ENCODE data around the gene DPM2. TPM values are rescaled to one million over a fixed set of nuclear protein-coding genes. Genes with fewer than 3 reads are reported as not detected.

The DPM2 gene
- total RNA-seq, 1 experiment from 2014 or later, result 41.5 TPM

GRCh38 chr9:127935765-127936221 lies 1.9 kb downstream of the DPM2 start:
- H3K4me3 Mint-ChIP-seq (ENCODE audit: unreplicated experiment), result peak overlapping the region; percentile 82
- H3K27ac Mint-ChIP-seq (ENCODE audit: low read depth, unreplicated experiment), result peak overlapping the region; percentile 79
- peaks cover 29% of the 10 kb centered on the region for H3K4me1 Mint-ChIP-seq (ENCODE audit: insufficient read depth, unreplicated experiment)
- no peak for TF ChIP-seq CTCF (IDR thresholded peaks at IDR 0.05; ENCODE audit: unreplicated experiment)
- intact Hi-C loops (cut with micrococcal nuclease), result no loop called here
- DNase-seq (ENCODE audit: unreplicated experiment), result no peak
- H3K27me3 Mint-ChIP-seq (ENCODE audit: insufficient read depth, unreplicated experiment), result no peaks in the 10 kb centered on the region
- no TSS peak for BruUV-seq (replicated peaks)
- ChIA-PET POLR2A (interaction anchor here (0.6 kb wide), 1 partner anchor 17 kb away, joined by 3 read pairs; no protein-coding TSS in a partner anchor), CTCF (interaction anchor here (1.9 kb wide), 1 partner anchor 15 kb away, joined by 5 read pairs; no protein-coding TSS in a partner anchor)
- no peaks in the 10 kb centered on the region for H3K9me3 Mint-ChIP-seq (ENCODE audit: unreplicated experiment)
- peaks cover 14% of the 10 kb centered on the region for H3K36me3 Mint-ChIP-seq (ENCODE audit: insufficient read depth, unreplicated experiment)

GRCh38 chr9:127934986-127935385 lies 2.7 kb downstream of the DPM2 start:
- no peak overlapping the region for H3K4me3 Mint-ChIP-seq (ENCODE audit: unreplicated experiment)
- H3K9me3 Mint-ChIP-seq (ENCODE audit: unreplicated experiment), result no peaks in the 10 kb centered on the region
- peaks cover 29% of the 10 kb centered on the region for H3K4me1 Mint-ChIP-seq (ENCODE audit: insufficient read depth, unreplicated experiment)
- peaks cover 14% of the 10 kb centered on the region for H3K36me3 Mint-ChIP-seq (ENCODE audit: insufficient read depth, unreplicated experiment)
- no peaks in the 10 kb centered on the region for H3K27me3 Mint-ChIP-seq (ENCODE audit: insufficient read depth, unreplicated experiment)
- peak overlapping the region; percentile 79 for H3K27ac Mint-ChIP-seq (ENCODE audit: low read depth, unreplicated experiment)
- ChIA-PET POLR2A (interaction anchor here (0.8 kb wide), 1 partner anchor 14 kb away, joined by 3 read pairs; no protein-coding TSS in a partner anchor), CTCF (interaction anchor here (0.8 kb wide), 1 partner anchor 101 kb away, joined by 3 read pairs; no protein-coding TSS in a partner anchor)
- no peak for DNase-seq (ENCODE audit: unreplicated experiment)
- BruUV-seq (replicated peaks), result no TSS peak
- intact Hi-C loops (cut with micrococcal nuclease), result no loop called here
- no peak for TF ChIP-seq CTCF (IDR thresholded peaks at IDR 0.05; ENCODE audit: unreplicated experiment)

- Mint-ChIP-seq H3K9me3 (ENCODE audit: unreplicated experiment) (no peaks in the 10 kb centered on the region), H3K36me3 (ENCODE audit: insufficient read depth, unreplicated experiment) (peaks cover 14% of the 10 kb centered on the region), H3K4me3 (ENCODE audit: unreplicated experiment) (peak overlapping the region; percentile 31), H3K27me3 (ENCODE audit: insufficient read depth, unreplicated experiment) (no peaks in the 10 kb centered on the region), H3K27ac (ENCODE audit: low read depth, unreplicated experiment) (no peak overlapping the region), H3K4me1 (ENCODE audit: insufficient read depth, unreplicated experiment) (peaks cover 29% of the 10 kb centered on the region)
- ChIA-PET CTCF (interaction anchor here (0.6 to 1.3 kb wide), 4 partner anchors 10 to 153 kb away, joined by 3 to 4 read pairs (median 3); no protein-coding TSS in a partner anchor), POLR2A (interaction anchor here (0.8 kb wide), 1 partner anchor 13 kb away, joined by 3 read pairs; no protein-coding TSS in a partner anchor)
- TF ChIP-seq CTCF (IDR thresholded peaks at IDR 0.05; ENCODE audit: unreplicated experiment), result no peak
- intact Hi-C loops (cut with micrococcal nuclease), result no loop called here
- no TSS peak for BruUV-seq (replicated peaks)
- no peak for DNase-seq (ENCODE audit: unreplicated experiment)
These were observed 3.4 kb downstream of the DPM2 start for GRCh38 chr9:127934248-127934647.

GRCh38 chr9:127931092-127931881 lies 6.4 kb downstream of the DPM2 start:
- DNase-seq (ENCODE audit: unreplicated experiment), result peak; percentile 58
- no peaks in the 10 kb centered on the region for H3K27me3 Mint-ChIP-seq (ENCODE audit: insufficient read depth, unreplicated experiment)
- ChIA-PET POLR2A (interaction anchor here (1.1 to 1.9 kb wide), 3 partner anchors 9 to 197 kb away, joined by 3 to 8 read pairs (median 3); partner anchors contain the start of gene TOR2A), CTCF (no interaction called here)
- intact Hi-C loops (cut with micrococcal nuclease), result no loop called here
- BruUV-seq (replicated peaks), result no TSS peak
- no peak for TF ChIP-seq CTCF (IDR thresholded peaks at IDR 0.05; ENCODE audit: unreplicated experiment)
- H3K4me3 Mint-ChIP-seq (ENCODE audit: unreplicated experiment), result peak overlapping the region; percentile 51
- no peaks in the 10 kb centered on the region for H3K9me3 Mint-ChIP-seq (ENCODE audit: unreplicated experiment)
- H3K4me1 Mint-ChIP-seq (ENCODE audit: insufficient read depth, unreplicated experiment), result peaks cover 23% of the 10 kb centered on the region
- H3K36me3 Mint-ChIP-seq (ENCODE audit: insufficient read depth, unreplicated experiment), result no peaks in the 10 kb centered on the region
- no peak overlapping the region for H3K27ac Mint-ChIP-seq (ENCODE audit: low read depth, unreplicated experiment)

Measured in MCF 10A (cell line).